Purkinje cell (primary cell): ENCODE results near the gene ABI3BP. TPM values are rescaled to one million over a fixed set of nuclear protein-coding genes. Genes with fewer than 3 reads are reported as not detected.

ENCODE experiments used
- polyA plus RNA-seq: library from polyadenylated mRNA; unstranded; fragments of >200 nt; fragmentation: Nextera tagmentation; gene quantifications from 2 replicates; pipeline ENCODE4 v1.2.1, GENCODE V29; 2014

Gene ABI3BP, protein sequence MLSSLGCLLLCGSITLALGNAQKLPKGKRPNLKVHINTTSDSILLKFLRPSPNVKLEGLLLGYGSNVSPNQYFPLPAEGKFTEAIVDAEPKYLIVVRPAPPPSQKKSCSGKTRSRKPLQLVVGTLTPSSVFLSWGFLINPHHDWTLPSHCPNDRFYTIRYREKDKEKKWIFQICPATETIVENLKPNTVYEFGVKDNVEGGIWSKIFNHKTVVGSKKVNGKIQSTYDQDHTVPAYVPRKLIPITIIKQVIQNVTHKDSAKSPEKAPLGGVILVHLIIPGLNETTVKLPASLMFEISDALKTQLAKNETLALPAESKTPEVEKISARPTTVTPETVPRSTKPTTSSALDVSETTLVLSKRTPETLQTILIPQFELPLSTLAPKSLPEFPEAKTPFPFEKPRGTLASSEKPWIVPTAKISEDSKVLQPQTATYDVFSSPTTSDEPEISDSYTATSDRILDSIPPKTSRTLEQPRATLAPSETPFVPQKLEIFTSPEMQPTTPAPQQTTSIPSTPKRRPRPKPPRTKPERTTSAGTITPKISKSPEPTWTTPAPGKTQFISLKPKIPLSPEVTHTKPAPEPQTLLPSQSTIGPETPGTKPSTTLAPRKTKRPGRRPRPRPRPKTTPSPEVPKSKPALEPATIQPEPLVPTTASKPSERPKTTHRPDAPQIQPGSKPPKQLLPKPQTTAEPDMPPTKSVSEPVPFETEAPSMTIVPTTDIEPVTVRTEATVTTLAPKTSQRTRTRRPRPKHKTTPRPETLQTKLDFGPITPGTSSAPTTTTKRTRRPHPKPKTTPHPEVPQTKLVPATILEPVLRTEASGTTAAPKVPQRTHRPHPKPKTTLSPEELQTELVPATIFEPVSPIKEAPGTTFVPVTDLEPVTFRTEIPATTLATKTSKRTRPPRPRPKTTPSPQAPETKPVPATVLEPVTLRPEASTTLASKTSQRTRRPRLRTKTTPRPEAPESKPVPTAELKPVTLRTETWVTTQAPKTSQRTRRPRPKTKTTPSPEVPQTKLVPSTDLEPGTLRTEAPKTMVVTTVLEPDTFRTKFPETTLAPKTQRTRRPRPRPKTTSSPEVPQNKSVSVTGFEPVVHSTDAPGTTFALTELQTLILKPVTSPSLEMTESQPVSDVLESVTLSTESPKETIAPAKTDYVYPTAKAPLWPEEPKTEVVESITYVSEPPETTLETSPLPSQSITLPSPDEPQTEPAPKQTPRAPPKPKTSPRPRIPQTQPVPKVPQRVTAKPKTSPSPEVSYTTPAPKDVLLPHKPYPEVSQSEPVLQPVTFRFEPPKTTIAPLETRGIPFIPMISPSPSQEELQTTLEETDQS (N-terminal part only)
- polyA plus RNA-seq: 1.8 TPM in 1 of 2 replicates, not detected in the other

DNA sequence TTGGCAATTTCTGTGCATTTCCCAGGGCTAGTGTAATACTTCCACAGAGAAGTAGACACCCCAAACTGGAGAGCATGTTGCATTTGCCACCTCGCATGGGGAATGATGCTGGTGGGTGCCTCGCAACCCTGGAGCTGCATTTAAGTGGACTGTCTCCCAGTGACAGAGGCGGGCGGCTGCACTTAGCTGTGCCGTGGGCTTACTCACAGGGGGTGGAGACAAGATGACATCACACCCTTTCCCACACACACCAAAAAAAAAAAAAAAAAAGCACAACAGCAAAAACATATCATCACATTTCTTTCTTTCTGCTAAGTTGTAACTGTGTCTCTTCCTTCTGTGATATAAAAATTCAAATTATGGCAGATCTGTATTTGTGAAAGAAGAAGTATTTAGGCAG, at the start of gene ABI3BP:
Gene ABI3BP (minus strand): TSS at position 113 of the 400 bp plus-strand sequence. CDS start 37 bp downstream, at position 76.

DNA sequence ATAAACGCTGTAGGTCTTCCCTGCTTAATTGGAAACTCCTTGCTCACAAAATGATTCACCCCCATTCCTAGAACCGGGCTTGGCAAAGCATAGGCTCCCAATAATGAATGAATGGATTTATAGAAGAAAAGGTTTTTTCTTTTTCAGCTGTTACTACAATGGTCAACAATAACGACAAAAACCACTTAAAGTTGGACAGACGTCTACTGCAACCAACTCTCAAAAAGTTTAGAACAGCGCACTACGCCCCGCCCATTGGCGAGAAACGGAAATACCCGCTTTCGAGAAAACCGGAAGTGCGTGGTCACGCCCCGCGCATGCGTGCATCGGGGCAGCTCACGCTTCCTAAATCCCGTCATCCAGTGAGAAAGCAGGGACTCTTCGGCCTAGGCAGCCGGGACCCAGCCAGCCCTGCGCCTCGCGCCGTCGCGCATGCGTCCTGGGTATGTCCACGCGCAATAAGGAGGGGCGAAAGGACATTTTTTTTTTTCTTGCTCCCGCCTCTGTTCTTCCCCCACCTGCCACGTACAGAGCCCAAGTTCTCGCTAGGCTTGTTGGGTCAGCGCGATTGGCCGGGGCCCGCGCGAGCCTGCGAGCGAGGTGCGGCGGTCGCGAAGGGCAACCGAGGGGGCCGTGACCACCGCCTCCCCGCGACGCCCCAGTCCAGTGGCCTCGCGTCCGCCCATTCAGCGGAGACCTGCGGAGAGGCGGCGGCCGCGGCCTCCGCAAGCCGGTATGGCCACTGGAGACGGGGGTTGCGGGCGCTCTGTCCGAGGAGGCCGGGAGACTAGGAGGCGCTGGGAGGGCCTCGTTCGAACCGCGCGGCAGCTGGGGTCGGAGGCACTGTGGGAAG, 284.0 kb downstream of the ABI3BP start, which contains the start of gene TFG:
Gene TFG (plus strand): TSS at position 506 of the 853 bp plus-strand sequence. CDS start 4,192 bp downstream, outside the sequence.

